ENCODE results near the gene IGFL1.
"Not testable (repeated sequence)": the region's sequence is repeated elsewhere in the genome, so short reads cannot be mapped to it uniquely, and the experiment has no call there.

IGFL1 gene

GRCh38 chr19:46254776-46255175 is 25.2 kb downstream of the IGFL1 start:
- Histone ChIP-seq H3K4me3 (ENCODE audit: low read depth, low read length) (no peak overlapping the region), H3K9me3 (no peaks in the 10 kb centered on the region), H3K4me1 (no peaks in the 10 kb centered on the region), H3K36me3 (no peaks in the 10 kb centered on the region), H3K27me3 (peaks cover 18% of the 10 kb centered on the region)
- no peak for TF ChIP-seq CTCF (IDR thresholded peaks at IDR 0.05; ENCODE audit: low read depth, low read length)
- DNase-seq, result no peak

DNA sequence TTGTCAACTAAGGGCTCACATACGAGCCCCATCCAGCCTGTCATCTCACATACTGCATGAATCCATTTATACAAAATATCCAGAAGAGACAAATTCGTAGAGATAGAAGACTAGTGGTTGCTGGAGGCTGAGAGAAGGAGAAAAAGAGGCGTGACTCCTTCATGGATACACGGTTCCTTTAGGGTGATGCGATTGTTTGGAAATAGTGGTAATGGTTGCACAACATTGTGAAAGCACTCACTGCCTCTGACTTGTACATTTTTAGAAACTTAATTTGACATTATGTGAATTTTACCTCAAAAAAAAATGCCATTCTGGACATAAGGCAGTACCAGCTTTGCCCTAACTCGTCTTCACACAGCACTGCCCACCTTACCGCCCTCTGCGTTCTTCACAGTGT is 27.3 kb downstream of the IGFL1 start:
- Histone ChIP-seq H3K4me1 (no peaks in the 10 kb centered on the region), H3K9me3 (no peaks in the 10 kb centered on the region), H3K27me3 (peaks cover 9% of the 10 kb centered on the region; the same call in 1 of the 2 replicates), H3K4me3 (ENCODE audit: low read depth, low read length) (no peak overlapping the region), H3K36me3 (no peaks in the 10 kb centered on the region)
- no peak for TF ChIP-seq CTCF (IDR thresholded peaks at IDR 0.05; ENCODE audit: low read depth, low read length)
- no peak for DNase-seq

GRCh38 chr19:46261501-46261900 is 32.0 kb downstream of the IGFL1 start:
- H3K27me3 ChIP-seq, result peaks cover 12% of the 10 kb centered on the region; the same call in 1 of the 2 replicates
- not testable (repeated sequence) for DNase-seq; H3K4me3 ChIP-seq (ENCODE audit: low read depth, low read length)

DNA sequence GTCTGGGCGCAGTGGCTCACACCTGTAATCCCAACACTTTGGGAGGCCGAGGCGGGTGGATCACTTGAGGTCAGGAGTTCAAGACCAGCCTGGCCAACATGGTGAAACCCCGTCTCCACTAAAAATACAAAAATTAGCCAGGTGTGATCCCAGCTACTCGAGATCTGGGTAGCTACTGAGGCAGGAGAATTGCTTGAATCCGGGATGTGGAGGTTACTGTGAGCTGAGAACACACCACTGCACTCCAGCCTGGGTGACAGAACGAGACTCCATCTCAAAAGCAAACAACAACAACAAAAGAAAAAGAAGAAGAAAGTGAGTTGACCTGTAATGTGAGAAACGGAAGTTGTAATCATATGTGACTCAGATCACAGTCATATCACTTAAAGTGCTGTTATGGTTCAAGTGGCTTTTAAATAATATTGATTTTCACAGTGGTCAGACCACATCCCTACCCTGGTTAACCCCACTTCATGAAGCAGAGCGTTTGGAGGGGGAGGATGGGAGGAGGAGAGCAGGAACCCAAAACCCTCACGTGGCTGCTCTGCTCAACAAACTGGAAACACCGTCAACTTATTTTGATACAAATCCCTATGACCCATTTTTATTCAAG is 33.2 kb downstream of the IGFL1 start:
- not testable (repeated sequence) for H3K9me3 ChIP-seq; H3K36me3 ChIP-seq; DNase-seq; H3K4me1 ChIP-seq; H3K4me3 ChIP-seq (ENCODE audit: low read depth, low read length)
- H3K27me3 ChIP-seq, result peaks cover 12% of the 10 kb centered on the region; the same call in 1 of the 2 replicates

More at GRCh38 chr19:46261501-46261900, 32.0 kb downstream of the IGFL1 start:
- H3K36me3 ChIP-seq, H3K9me3 ChIP-seq, H3K4me1 ChIP-seq: not testable (repeated sequence)

- H3K4me1 ChIP-seq; H3K36me3 ChIP-seq; H3K4me3 ChIP-seq (ENCODE audit: low read depth, low read length); DNase-seq; H3K9me3 ChIP-seq: not testable (repeated sequence)
- H3K27me3 ChIP-seq, result peaks cover 20% of the 10 kb centered on the region
These were observed 35.3 kb downstream of the IGFL1 start for GRCh38 chr19:46264801-46265200.

- peaks cover 20% of the 10 kb centered on the region for H3K27me3 ChIP-seq
- peak; percentile 72 for DNase-seq
- TF ChIP-seq CTCF (IDR thresholded peaks at IDR 0.05; ENCODE audit: low read depth, low read length), result peak; percentile 83
These were observed 35.8 kb downstream of the IGFL1 start for GRCh38 chr19:46265217-46265828.

DNA sequence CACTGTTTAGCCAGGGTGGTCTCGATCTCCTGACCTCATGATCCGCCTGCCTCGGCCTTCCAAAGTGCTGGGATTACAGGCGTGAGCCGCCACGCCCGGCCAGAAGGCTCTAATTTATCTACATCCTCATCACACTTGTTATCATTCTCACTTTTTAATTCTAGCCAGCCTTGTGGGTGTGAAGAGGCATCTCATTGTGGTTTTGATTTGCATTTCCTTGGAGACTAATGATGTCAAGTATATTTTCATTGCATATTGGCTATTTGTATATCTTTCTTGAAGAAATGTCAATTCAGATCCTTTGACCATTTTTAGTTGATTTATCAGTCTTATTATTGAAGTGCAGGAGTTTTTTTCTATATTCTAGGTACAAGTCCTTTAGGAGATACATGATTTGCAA is 39.6 kb downstream of the IGFL1 start:
- Histone ChIP-seq H3K9me3 (no peaks in the 10 kb centered on the region), H3K4me3 (ENCODE audit: low read depth, low read length) (no peak overlapping the region), H3K4me1 (no peaks in the 10 kb centered on the region), H3K27me3 (peaks cover 11% of the 10 kb centered on the region), H3K36me3 (no peaks in the 10 kb centered on the region)
- DNase-seq, result no peak
- TF ChIP-seq CTCF (IDR thresholded peaks at IDR 0.05; ENCODE audit: low read depth, low read length), result no peak

More at GRCh38 chr19:46265217-46265828, 35.8 kb downstream of the IGFL1 start:
- no peaks in the 10 kb centered on the region for H3K36me3 ChIP-seq
- H3K4me1 ChIP-seq, result no peaks in the 10 kb centered on the region
- no peak overlapping the region for H3K4me3 ChIP-seq (ENCODE audit: low read depth, low read length)
- H3K9me3 ChIP-seq, result no peaks in the 10 kb centered on the region
